GM12892 (cell line): Measurements from ENCODE around the gene MAP7D2.

ENCODE experiments used
- POLR2A ChIP-seq: IDR thresholded peaks from 2 replicates; pipeline ENCODE4 v1.6.1; 2011; ENCODE audit warnings: low read depth, low read length, control low read depth
- POLR2AphosphoS5 ChIP-seq: IDR thresholded peaks from 2 replicates; pipeline ENCODE4 v1.6.1; 2011; ENCODE audit warnings: low read depth, low read length, control low read depth
- TAF1 ChIP-seq: IDR thresholded peaks from 2 replicates; pipeline ENCODE4 v1.6.1; 2011; ENCODE audit warnings: low read depth, mild to moderate bottlenecking, control low read depth, low read length, borderline replicate concordance

- TF ChIP-seq POLR2AphosphoS5 (no peak), POLR2A (no peak), TAF1 (no peak)
Measured at GRCh38 chrX:20056704-20057103, 60.0 kb downstream of the MAP7D2 start.
